CD4-positive, alpha-beta T cell treated with Interleukin-15 for 1 hour (primary cell): ENCODE measurements around the gene HOMER2.
"Not testable (repeated sequence)": the region's sequence is repeated elsewhere in the genome, so short reads cannot be mapped to it uniquely, and the experiment has no call there.

ENCODE experiments used
- DNase-seq: peaks from one replicate; pipeline ENCODE4 v3.0.0-alpha.2; 2020

Gene HOMER2

GRCh38 chr15:82963471-82964341, 11.2 kb upstream of the HOMER2 start:
- DNase-seq = no peak

GRCh38 chr15:82960766-82961165, 8.2 kb upstream of the HOMER2 start:
- no peak for DNase-seq

GRCh38 chr15:82959423-82959822, 6.9 kb upstream of the HOMER2 start:
- no peak for DNase-seq

GRCh38 chr15:82958638-82959037, 6.1 kb upstream of the HOMER2 start:
- no peak for DNase-seq

- no peak for DNase-seq
Measured at GRCh38 chr15:82951472-82952157, 905 bp downstream of the HOMER2 start.

- no peak for DNase-seq
Measured at GRCh38 chr15:82950746-82951370, 1.7 kb downstream of the HOMER2 start.

GRCh38 chr15:82950295-82950694, 2.2 kb downstream of the HOMER2 start:
- DNase-seq = no peak

- DNase-seq = no peak
Measured at GRCh38 chr15:82946155-82946701, 6.3 kb downstream of the HOMER2 start.

GRCh38 chr15:82945326-82945725, 7.2 kb downstream of the HOMER2 start:
- no peak for DNase-seq

- no peak for DNase-seq
Measured at GRCh38 chr15:82944821-82945220, 7.7 kb downstream of the HOMER2 start.

GRCh38 chr15:82944056-82944455, 8.5 kb downstream of the HOMER2 start:
- no peak for DNase-seq

GRCh38 chr15:82943176-82943575, 9.3 kb downstream of the HOMER2 start:
- no peak for DNase-seq

- DNase-seq = no peak
Measured at GRCh38 chr15:82942691-82943090, 9.8 kb downstream of the HOMER2 start.

- not testable (repeated sequence) for DNase-seq
Measured at GRCh38 chr15:82939678-82940077, 12.8 kb downstream of the HOMER2 start.

- no peak for DNase-seq
Measured at GRCh38 chr15:82937712-82938058, 14.8 kb downstream of the HOMER2 start.

- no peak for DNase-seq
Measured at GRCh38 chr15:82936966-82937711, 15.4 kb downstream of the HOMER2 start.

GRCh38 chr15:82935382-82935781, 17.1 kb downstream of the HOMER2 start:
- DNase-seq = no peak

- no peak for DNase-seq
Measured at GRCh38 chr15:82934100-82934880, 18.2 kb downstream of the HOMER2 start.

- DNase-seq = no peak
Measured at GRCh38 chr15:82933576-82933975, 18.9 kb downstream of the HOMER2 start.

- no peak for DNase-seq
Measured at GRCh38 chr15:82931221-82931620, 21.3 kb downstream of the HOMER2 start.

GRCh38 chr15:82930461-82930860, 22.1 kb downstream of the HOMER2 start:
- no peak for DNase-seq

- no peak for DNase-seq
Measured at GRCh38 chr15:82928711-82929110, 23.8 kb downstream of the HOMER2 start.
